ENCODE measurements around the gene CEMIP. TPM values are rescaled to one million over a fixed set of nuclear protein-coding genes. Genes with fewer than 3 reads are reported as not detected.

CEMIP gene
- total RNA-seq, 1 experiment from 2014 or later, result 3.5 TPM

- H3K36me3 ChIP-seq (ENCODE audit: control insufficient read depth in 1 of 2, insufficient read depth in 2 of 2, low read length in 2 of 2), result no peaks in the 10 kb centered on the region
- H3K4me3 ChIP-seq (replicated peaks in 1 of 2; ENCODE audit: low read depth in 1 of 2, low read length in 2 of 2), result no peak overlapping the region
- no peak overlapping the region for H2AFZ ChIP-seq (ENCODE audit: low read depth, low read length, poor library complexity, severe bottlenecking)
- H4K20me1 ChIP-seq (ENCODE audit: insufficient read depth), result no peaks in the 10 kb centered on the region
- H3K79me2 ChIP-seq (ENCODE audit: insufficient read depth, low read length), result no peaks in the 10 kb centered on the region
- no peak overlapping the region for H3K9ac ChIP-seq (ENCODE audit: low read length)
- TF ChIP-seq SIN3A (IDR thresholded peaks at IDR 0.05; ENCODE audit: low read depth), result no peak
- no peak for TF ChIP-seq ZBTB33 (IDR thresholded peaks at IDR 0.05; ENCODE audit: extremely low read depth, insufficient replicate concordance, low read length)
- TF ChIP-seq POLR2AphosphoS5 (IDR thresholded peaks at IDR 0.05; ENCODE audit: low read depth, low read length), result no peak
- no peak for TF ChIP-seq EGR1 (IDR thresholded peaks at IDR 0.05; ENCODE audit: low read depth)
- no peak for TF ChIP-seq ZFX (IDR thresholded peaks at IDR 0.05)
- no peak for TF ChIP-seq ATF3 (IDR thresholded peaks at IDR 0.05)
- no peak for TF ChIP-seq CEBPB (IDR thresholded peaks at IDR 0.05; ENCODE audit: low read depth)
- no peak for TF ChIP-seq ELF1 (IDR thresholded peaks at IDR 0.05; ENCODE audit: borderline replicate concordance, low read depth)
- TF ChIP-seq RAD21 (IDR thresholded peaks at IDR 0.05; ENCODE audit: low read depth), result no peak
- TF ChIP-seq, protein P1, sequence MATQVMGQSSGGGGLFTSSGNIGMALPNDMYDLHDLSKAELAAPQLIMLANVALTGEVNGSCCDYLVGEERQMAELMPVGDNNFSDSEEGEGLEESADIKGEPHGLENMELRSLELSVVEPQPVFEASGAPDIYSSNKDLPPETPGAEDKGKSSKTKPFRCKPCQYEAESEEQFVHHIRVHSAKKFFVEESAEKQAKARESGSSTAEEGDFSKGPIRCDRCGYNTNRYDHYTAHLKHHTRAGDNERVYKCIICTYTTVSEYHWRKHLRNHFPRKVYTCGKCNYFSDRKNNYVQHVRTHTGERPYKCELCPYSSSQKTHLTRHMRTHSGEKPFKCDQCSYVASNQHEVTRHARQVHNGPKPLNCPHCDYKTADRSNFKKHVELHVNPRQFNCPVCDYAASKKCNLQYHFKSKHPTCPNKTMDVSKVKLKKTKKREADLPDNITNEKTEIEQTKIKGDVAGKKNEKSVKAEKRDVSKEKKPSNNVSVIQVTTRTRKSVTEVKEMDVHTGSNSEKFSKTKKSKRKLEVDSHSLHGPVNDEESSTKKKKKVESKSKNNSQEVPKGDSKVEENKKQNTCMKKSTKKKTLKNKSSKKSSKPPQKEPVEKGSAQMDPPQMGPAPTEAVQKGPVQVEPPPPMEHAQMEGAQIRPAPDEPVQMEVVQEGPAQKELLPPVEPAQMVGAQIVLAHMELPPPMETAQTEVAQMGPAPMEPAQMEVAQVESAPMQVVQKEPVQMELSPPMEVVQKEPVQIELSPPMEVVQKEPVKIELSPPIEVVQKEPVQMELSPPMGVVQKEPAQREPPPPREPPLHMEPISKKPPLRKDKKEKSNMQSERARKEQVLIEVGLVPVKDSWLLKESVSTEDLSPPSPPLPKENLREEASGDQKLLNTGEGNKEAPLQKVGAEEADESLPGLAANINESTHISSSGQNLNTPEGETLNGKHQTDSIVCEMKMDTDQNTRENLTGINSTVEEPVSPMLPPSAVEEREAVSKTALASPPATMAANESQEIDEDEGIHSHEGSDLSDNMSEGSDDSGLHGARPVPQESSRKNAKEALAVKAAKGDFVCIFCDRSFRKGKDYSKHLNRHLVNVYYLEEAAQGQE (IDR thresholded peaks at IDR 0.05; ENCODE audit: low read depth), result no peak
- TF ChIP-seq CBX3 (IDR thresholded peaks at IDR 0.05; ENCODE audit: low read depth), result no peak
- TF ChIP-seq EZH2phosphoT487 (IDR thresholded peaks at IDR 0.05; ENCODE audit: borderline replicate concordance), result no peak
- no peak for TF ChIP-seq EZH2 (IDR thresholded peaks at IDR 0.05)
- no peak for TF ChIP-seq TCF7L2 (IDR thresholded peaks at IDR 0.05; ENCODE audit: borderline replicate concordance, extremely low read depth, insufficient read depth, insufficient read length)
- TF ChIP-seq, protein P2, sequence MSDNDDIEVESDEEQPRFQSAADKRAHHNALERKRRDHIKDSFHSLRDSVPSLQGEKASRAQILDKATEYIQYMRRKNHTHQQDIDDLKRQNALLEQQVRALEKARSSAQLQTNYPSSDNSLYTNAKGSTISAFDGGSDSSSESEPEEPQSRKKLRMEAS (IDR thresholded peaks at IDR 0.05), result no peak
- no peak for TF ChIP-seq FOSL1 (IDR thresholded peaks at IDR 0.05; ENCODE audit: low read depth)
- ChIA-PET RAD21 (ENCODE audit: low non-redundant PET in 1 of 2, low total read pairs in 2 of 2, uncharacterized antibody in 2 of 2, unreplicated experiment in 2 of 2) (no interaction called here), POLR2A (no interaction called here), CTCF (no interaction called here)
- H3K27ac ChIP-seq (ENCODE audit: low read depth, low read length), result no peak overlapping the region
- H3K9me2 ChIP-seq (ENCODE audit: insufficient read depth), result no peaks in the 10 kb centered on the region
- ATAC-seq (no peak), DNase-seq (ENCODE audit: low read depth, low spot score) (no peak)
- no peak overlapping the region for H3K4me2 ChIP-seq (ENCODE audit: low read length)
- no TSS peak for BruUV-seq (replicated peaks)
- intact Hi-C loops (cut with micrococcal nuclease), result no loop called here
- H3K4me1 ChIP-seq (ENCODE audit: control insufficient read depth in 1 of 2, insufficient read depth in 2 of 2, low read length in 2 of 2), result peaks cover 5 to 6% of the 10 kb centered on the region in 2 experiments
- no peaks in the 10 kb centered on the region for H3K9me3 ChIP-seq (ENCODE audit: control insufficient read depth in 1 of 2, insufficient read depth in 1 of 2, low read depth in 1 of 2, low read length in 2 of 2)
- no peaks in the 10 kb centered on the region for H3K27me3 ChIP-seq (ENCODE audit: insufficient read depth, low read length)
Observed at GRCh38 chr15:80866936-80867335, 87.8 kb downstream of the CEMIP start.

All from HCT116 (cell line).